K562 (cell line): ENCODE results near the gene ID2. TPM values are rescaled to one million over a fixed set of nuclear protein-coding genes. Genes with fewer than 3 reads are reported as not detected.
A peak's percentile ranks its signal among the peaks of the same experiment; 100 is the strongest.

Source experiments
- CREBBP ChIP-seq: IDR thresholded peaks from one replicate; pipeline ENCODE4 v1.6.1; 2012; ENCODE audit warnings: low read depth, mild to moderate bottlenecking, control low read depth, inconsistent platforms, low read length
- CREM ChIP-seq: IDR thresholded peaks from 2 replicates; pipeline ENCODE4 v1.6.1; 2014; ENCODE audit warnings: antibody characterized with exemption, low read depth
- ETS2 ChIP-seq: IDR thresholded peaks from 2 replicates; pipeline ENCODE4 v1.6.1; 2016; ENCODE audit warnings: borderline replicate concordance, missing genetic modification characterization, mild to moderate bottlenecking, moderate library complexity, missing compliant biosample characterization; ENCODE audit not compliant: poor library complexity, severe bottlenecking
- ILK ChIP-seq: fragments of 450-650 bp; IDR thresholded peaks from 2 replicates; pipeline ENCODE4 v1.6.1; 2016; ENCODE audit warnings: missing genetic modification characterization, low read depth, mild to moderate bottlenecking, missing compliant biosample characterization, moderate library complexity, borderline replicate concordance
- MYNN ChIP-seq, 2 experiments: sonication (generic); formaldehyde crosslinking in 1 of 2; IDR thresholded peaks; 2 replicates each; pipeline versions ENCODE4 v1.5.0 to v1.6.1; 2016 to 2020; ENCODE audit warnings: antibody characterized with exemption in 1 of 2, missing genetic modification reagents in 1 of 2
- NFE2 ChIP-seq: IDR thresholded peaks from 2 replicates; pipeline ENCODE4 v1.6.1; 2014; ENCODE audit warnings: antibody characterized with exemption, low read depth
- RCOR1 ChIP-seq, 2 experiments: IDR thresholded peaks; 2 replicates each; pipeline ENCODE4 v1.6.1; 2012; ENCODE audit warnings: low read depth in 2 of 2, low read length in 2 of 2, borderline replicate concordance in 1 of 2, improper control_type of control experiment in 1 of 2
- TAL1 ChIP-seq: fragments of 450-650 bp; IDR thresholded peaks from 2 replicates; pipeline ENCODE4 v1.6.1; 2016; ENCODE audit warnings: mild to moderate bottlenecking
- TARDBP ChIP-seq: fragments of 450-650 bp; IDR thresholded peaks from 2 replicates; pipeline ENCODE4 v1.6.1; 2016
- ZEB2 ChIP-seq: fragments of 450-650 bp; IDR thresholded peaks from 2 replicates; pipeline ENCODE4 v1.6.1; 2016
- ZFPM2 ChIP-seq: fragments of 250-450 bp; sonication (Bioruptor Pico); IDR thresholded peaks from 2 replicates; pipeline ENCODE4 v1.5.1; 2022; ENCODE audit warnings: mild to moderate bottlenecking
- ZFX ChIP-seq: sonication (generic); formaldehyde crosslinking; IDR thresholded peaks from 2 replicates; pipeline ENCODE4 v1.8.0; 2022; ENCODE audit warnings: mild to moderate bottlenecking, missing genetic modification reagents, moderate library complexity
- ZNF134 ChIP-seq: fragments of 250-450 bp; sonication (Bioruptor Pico); conservative IDR thresholded peaks from 2 replicates; pipeline ENCODE4 v1.4.0; 2020
- ZNF444 ChIP-seq: fragments of 250-450 bp; sonication (Bioruptor Pico); IDR thresholded peaks from 2 replicates; pipeline ENCODE4 v1.4.0; 2020; ENCODE audit warnings: mild to moderate bottlenecking, moderate library complexity
- ZNF561 ChIP-seq: fragments of 450-650 bp; formaldehyde crosslinking; conservative IDR thresholded peaks from 2 replicates; pipeline ENCODE4 v1.4.0; 2020; ENCODE audit warnings: mild to moderate bottlenecking, moderate library complexity
- ZNF778 ChIP-seq: fragments of 450-650 bp; formaldehyde crosslinking; IDR thresholded peaks from 2 replicates; pipeline ENCODE4 v1.4.0; 2020; ENCODE audit warnings: mild to moderate bottlenecking, moderate library complexity
- polyA plus RNA-seq, 8 experiments: library from polyadenylated mRNA; depleted of rRNA in 4 of 8; stranded (reverse) in 5 of 8; unstranded in 3 of 8; fragments of >200 nt; fragmentation: Nextera tagmentation in 2 of 8; fragmentation: Illumina TruSeq in 1 of 8; extraction: Ambion mirVana in 2 of 8; extraction: Trizol in 1 of 8; gene quantifications; 2 replicates each; pipeline versions ENCODE4 v1.2.1 to v1.2.3, GENCODE V29; 2011 to 2014; ENCODE audit warnings: inconsistent platforms in 1 of 8, missing spikeins in 1 of 8
- total RNA-seq, 7 experiments: library from RNA; depleted of rRNA in 6 of 7; stranded (reverse); fragments of >200 nt in 6 of 7; fragmentation: Illumina TruSeq in 2 of 7; extraction: Trizol in 2 of 7; gene quantifications; 2 replicates each; pipeline versions ENCODE4 v1.2.1 to v1.2.3, GENCODE V29; 2011 to 2021; ENCODE audit warnings: low replicate concordance in 1 of 7
- TF ChIP-seq, protein P1 (sequence below): fragments of 450-650 bp; IDR thresholded peaks from 2 replicates; pipeline ENCODE4 v1.7.1; 2018; ENCODE audit warnings: mild to moderate bottlenecking, low read depth; ENCODE audit not compliant: partially characterized antibody
- TF ChIP-seq, protein P2 (sequence below): IDR thresholded peaks from 2 replicates; pipeline ENCODE4 v1.6.1; 2011; ENCODE audit not compliant: insufficient read length; ENCODE audit errors: extremely low read depth
- TF ChIP-seq, protein P3 (sequence below): fragments of 250-450 bp; sonication (Bioruptor Pico); IDR thresholded peaks from 2 replicates; pipeline ENCODE4 v1.5.0; 2021
- TF ChIP-seq, protein P4 (sequence below): fragments of 250-450 bp; sonication (Bioruptor Pico); IDR thresholded peaks from 2 replicates; pipeline ENCODE4 v1.5.0; 2020; ENCODE audit warnings: mild to moderate bottlenecking

ID2 gene
- total and polyA plus RNA-seq, 9 of the 15 experiments (the other 6 are each of a cell fraction or from before 2014, with no cell fraction given) = 8.0 to 35.7 (median 16.6) TPM

DNA sequence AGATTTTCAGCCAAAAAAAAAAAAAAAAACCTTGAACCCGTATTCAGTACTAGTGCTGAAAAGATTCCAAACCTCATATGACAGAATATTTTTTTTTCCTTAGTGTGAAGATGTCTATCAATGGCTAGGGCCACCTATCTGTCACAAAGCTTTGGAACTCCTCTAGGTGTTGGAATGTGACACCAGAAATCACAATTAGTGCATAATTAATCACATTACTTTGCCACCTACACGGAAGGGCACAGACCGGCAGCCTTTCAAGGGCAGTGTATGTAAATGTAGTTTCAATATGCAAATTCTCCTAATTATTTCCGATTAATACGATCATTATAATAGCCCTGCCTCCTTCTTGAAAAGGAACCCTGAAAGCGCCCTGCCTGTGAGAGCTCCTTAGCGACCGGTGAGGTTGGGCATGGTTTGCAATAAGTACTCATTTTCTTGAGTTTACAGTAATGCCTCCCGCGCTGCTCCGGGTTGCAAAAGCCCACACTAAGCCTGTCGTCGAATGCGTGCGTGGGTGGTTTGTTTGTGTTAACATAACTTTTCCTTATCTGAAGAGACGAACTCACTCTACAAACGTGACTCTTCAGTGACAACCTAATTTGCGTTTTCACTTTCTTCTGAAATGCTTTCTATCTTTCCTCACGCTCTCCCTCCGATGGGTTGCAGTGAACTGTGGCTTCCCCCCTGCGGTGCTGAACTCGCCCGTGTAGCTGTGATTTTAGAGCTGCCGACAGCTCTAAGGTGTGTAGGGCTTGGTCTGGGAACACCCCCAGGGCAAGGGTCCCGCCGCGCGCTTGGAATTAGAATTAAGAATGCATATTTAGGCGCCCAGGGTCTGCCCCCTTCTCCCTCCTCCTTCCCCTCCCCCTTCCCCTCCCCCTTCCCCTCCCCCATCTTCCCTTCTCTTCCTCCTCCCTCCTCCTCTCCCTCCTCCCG, 765 bp upstream of the ID2 start (continued):
- peak; percentile 34; the same call in 1 of the 2 replicates for TF ChIP-seq ZEB2
- TF ChIP-seq TARDBP = no peak; the same call in 1 of the 2 replicates
- no peak for TF ChIP-seq ZNF561 (CRISPR knock-in tag)
- TF ChIP-seq, protein P1, sequence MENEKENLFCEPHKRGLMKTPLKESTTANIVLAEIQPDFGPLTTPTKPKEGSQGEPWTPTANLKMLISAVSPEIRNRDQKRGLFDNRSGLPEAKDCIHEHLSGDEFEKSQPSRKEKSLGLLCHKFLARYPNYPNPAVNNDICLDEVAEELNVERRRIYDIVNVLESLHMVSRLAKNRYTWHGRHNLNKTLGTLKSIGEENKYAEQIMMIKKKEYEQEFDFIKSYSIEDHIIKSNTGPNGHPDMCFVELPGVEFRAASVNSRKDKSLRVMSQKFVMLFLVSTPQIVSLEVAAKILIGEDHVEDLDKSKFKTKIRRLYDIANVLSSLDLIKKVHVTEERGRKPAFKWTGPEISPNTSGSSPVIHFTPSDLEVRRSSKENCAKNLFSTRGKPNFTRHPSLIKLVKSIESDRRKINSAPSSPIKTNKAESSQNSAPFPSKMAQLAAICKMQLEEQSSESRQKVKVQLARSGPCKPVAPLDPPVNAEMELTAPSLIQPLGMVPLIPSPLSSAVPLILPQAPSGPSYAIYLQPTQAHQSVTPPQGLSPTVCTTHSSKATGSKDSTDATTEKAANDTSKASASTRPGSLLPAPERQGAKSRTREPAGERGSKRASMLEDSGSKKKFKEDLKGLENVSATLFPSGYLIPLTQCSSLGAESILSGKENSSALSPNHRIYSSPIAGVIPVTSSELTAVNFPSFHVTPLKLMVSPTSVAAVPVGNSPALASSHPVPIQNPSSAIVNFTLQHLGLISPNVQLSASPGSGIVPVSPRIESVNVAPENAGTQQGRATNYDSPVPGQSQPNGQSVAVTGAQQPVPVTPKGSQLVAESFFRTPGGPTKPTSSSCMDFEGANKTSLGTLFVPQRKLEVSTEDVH = no peak
- TF ChIP-seq ETS2 (tag) = no peak
- TF ChIP-seq ZNF134 (CRISPR knock-in tag) = no peak
- peak; percentile 53 to 80; a peak in 3 of 4 replicates for TF ChIP-seq RCOR1 (IDR thresholded peaks at IDR 0.05; ENCODE audit: borderline replicate concordance in 1 of 2, low read depth in 2 of 2, low read length in 2 of 2)
- TF ChIP-seq, protein P2, sequence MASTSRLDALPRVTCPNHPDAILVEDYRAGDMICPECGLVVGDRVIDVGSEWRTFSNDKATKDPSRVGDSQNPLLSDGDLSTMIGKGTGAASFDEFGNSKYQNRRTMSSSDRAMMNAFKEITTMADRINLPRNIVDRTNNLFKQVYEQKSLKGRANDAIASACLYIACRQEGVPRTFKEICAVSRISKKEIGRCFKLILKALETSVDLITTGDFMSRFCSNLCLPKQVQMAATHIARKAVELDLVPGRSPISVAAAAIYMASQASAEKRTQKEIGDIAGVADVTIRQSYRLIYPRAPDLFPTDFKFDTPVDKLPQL = no peak
- peak; percentile 87 for TF ChIP-seq ZNF444 (CRISPR knock-in tag)
- TF ChIP-seq ZNF778 (CRISPR knock-in tag) = no peak
- TF ChIP-seq ZFX (CRISPR knock-in tag) = no peak
- TF ChIP-seq, protein P3, sequence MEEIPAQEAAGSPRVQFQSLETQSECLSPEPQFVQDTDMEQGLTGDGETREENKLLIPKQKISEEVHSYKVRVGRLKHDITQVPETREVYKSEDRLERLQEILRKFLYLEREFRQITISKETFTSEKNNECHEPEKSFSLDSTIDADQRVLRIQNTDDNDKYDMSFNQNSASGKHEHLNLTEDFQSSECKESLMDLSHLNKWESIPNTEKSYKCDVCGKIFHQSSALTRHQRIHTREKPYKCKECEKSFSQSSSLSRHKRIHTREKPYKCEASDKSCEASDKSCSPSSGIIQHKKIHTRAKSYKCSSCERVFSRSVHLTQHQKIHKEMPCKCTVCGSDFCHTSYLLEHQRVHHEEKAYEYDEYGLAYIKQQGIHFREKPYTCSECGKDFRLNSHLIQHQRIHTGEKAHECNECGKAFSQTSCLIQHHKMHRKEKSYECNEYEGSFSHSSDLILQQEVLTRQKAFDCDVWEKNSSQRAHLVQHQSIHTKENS = no peak
- TF ChIP-seq, protein P4, sequence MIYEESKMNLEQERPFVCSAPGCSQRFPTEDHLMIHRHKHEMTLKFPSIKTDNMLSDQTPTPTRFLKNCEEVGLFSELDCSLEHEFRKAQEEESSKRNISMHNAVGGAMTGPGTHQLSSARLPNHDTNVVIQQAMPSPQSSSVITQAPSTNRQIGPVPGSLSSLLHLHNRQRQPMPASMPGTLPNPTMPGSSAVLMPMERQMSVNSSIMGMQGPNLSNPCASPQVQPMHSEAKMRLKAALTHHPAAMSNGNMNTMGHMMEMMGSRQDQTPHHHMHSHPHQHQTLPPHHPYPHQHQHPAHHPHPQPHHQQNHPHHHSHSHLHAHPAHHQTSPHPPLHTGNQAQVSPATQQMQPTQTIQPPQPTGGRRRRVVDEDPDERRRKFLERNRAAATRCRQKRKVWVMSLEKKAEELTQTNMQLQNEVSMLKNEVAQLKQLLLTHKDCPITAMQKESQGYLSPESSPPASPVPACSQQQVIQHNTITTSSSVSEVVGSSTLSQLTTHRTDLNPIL (CRISPR knock-in tag) = no peak
- no peak for TF ChIP-seq CREBBP
- TF ChIP-seq TAL1 = no peak
- TF ChIP-seq NFE2 = no peak
- TF ChIP-seq MYNN (IDR thresholded peaks at IDR 0.05) = no peak
- TF ChIP-seq MYNN (CRISPR knock-in tag; IDR thresholded peaks at IDR 0.05) = no peak
- TF ChIP-seq CREM = 0 out of 2 replicates have a peak, but pooled peaks have one; percentile 12
- no peak for TF ChIP-seq ILK (tag)
- no peak for TF ChIP-seq ZFPM2 (CRISPR knock-in tag)
